Measurements from ENCODE around the gene DNM3.
"Not testable (repeated sequence)": the region's sequence is repeated elsewhere in the genome, so short reads cannot be mapped to it uniquely, and the experiment has no call there.

DNM3 gene

DNA sequence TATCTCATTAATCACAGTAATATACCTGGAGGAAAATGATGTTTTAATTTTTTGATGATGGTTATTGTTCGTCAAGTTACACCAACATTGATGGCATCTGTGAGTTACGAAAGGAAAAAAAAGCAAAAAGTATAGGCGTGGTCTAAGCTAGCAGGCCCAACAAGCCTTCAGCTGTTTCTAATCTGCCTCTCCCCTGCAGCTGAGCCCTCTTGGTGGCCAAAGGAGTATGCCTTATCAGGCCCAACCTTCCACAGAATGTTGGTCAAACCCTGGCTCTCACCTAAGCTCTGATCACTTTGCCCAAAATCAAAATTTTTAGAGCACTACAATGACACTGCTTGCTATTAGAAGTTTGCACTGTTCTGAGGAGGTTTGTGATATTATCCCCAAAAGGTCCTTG lies 584.0 kb downstream of the DNM3 start:
- Mint-ChIP-seq H3K36me3 (ENCODE audit: low read depth) (no peaks in the 10 kb centered on the region), H3K27ac (no peak overlapping the region), H3K4me1 (ENCODE audit: low read depth) (peaks cover 25% of the 10 kb centered on the region), H3K27me3 (no peaks in the 10 kb centered on the region), H3K4me3 (no peak overlapping the region), H3K9me3 (no peaks in the 10 kb centered on the region)
- no peak for DNase-seq

GRCh38 chr1:172427191-172427590 lies 585.9 kb downstream of the DNM3 start:
- peaks cover 32% of the 10 kb centered on the region for H3K4me1 Mint-ChIP-seq (ENCODE audit: low read depth)
- DNase-seq = no peak
- H3K27ac Mint-ChIP-seq = no peak overlapping the region
- H3K36me3 Mint-ChIP-seq (ENCODE audit: low read depth) = no peaks in the 10 kb centered on the region
- no peaks in the 10 kb centered on the region for H3K9me3 Mint-ChIP-seq
- H3K4me3 Mint-ChIP-seq = no peak overlapping the region
- H3K27me3 Mint-ChIP-seq = no peaks in the 10 kb centered on the region

GRCh38 chr1:172429331-172430127 lies 588.2 kb downstream of the DNM3 start:
- Mint-ChIP-seq H3K36me3 (ENCODE audit: low read depth) (peaks cover 2% of the 10 kb centered on the region), H3K4me3 (no peak overlapping the region), H3K9me3 (no peaks in the 10 kb centered on the region), H3K27me3 (no peaks in the 10 kb centered on the region), H3K27ac (peak overlapping the region; percentile 27), H3K4me1 (ENCODE audit: low read depth) (peaks cover 48% of the 10 kb centered on the region)
- DNase-seq = no peak

- Mint-ChIP-seq H3K4me1 (ENCODE audit: low read depth) (peaks cover 48% of the 10 kb centered on the region), H3K27ac (peak overlapping the region; percentile 27), H3K36me3 (ENCODE audit: low read depth) (peaks cover 2% of the 10 kb centered on the region), H3K27me3 (no peaks in the 10 kb centered on the region), H3K4me3 (no peak overlapping the region), H3K9me3 (no peaks in the 10 kb centered on the region)
- no peak for DNase-seq
Measured at GRCh38 chr1:172430128-172430454, 588.8 kb downstream of the DNM3 start.

DNA sequence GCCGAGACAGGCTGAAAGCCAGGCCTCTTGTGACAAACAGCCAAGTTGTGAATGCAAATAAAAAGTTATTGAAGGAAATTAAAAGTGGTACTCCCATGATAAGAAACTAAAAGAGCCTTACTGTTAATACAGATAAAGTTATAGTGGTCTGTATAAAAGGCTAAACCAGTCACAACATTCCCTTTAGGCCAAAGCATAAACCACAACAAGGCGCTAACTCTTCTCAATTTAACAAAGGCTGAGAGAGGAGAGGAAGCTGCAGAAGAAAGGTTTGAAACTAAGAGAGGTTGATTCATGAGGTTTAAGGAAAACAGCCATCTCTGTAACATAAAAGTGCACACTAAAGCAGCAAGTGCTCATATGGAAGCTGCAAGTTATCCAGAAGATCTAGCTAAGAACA lies 589.9 kb downstream of the DNM3 start:
- H3K27ac Mint-ChIP-seq = peak overlapping the region; percentile 62
- no peak for DNase-seq
- H3K27me3 Mint-ChIP-seq = no peaks in the 10 kb centered on the region
- no peak overlapping the region for H3K4me3 Mint-ChIP-seq
- H3K9me3 Mint-ChIP-seq = no peaks in the 10 kb centered on the region
- peaks cover 6% of the 10 kb centered on the region for H3K36me3 Mint-ChIP-seq (ENCODE audit: low read depth)
- H3K4me1 Mint-ChIP-seq (ENCODE audit: low read depth) = peaks cover 48% of the 10 kb centered on the region

- no peak overlapping the region for H3K4me3 Mint-ChIP-seq
- no peak for DNase-seq
- no peaks in the 10 kb centered on the region for H3K9me3 Mint-ChIP-seq
- H3K4me1 Mint-ChIP-seq (ENCODE audit: low read depth) = peaks cover 48% of the 10 kb centered on the region
- H3K27ac Mint-ChIP-seq = peak overlapping the region; percentile 62
- H3K27me3 Mint-ChIP-seq = no peaks in the 10 kb centered on the region
- peaks cover 6% of the 10 kb centered on the region for H3K36me3 Mint-ChIP-seq (ENCODE audit: low read depth)
Measured at GRCh38 chr1:172431721-172432192, 590.5 kb downstream of the DNM3 start.

GRCh38 chr1:172437183-172437582 lies 595.9 kb downstream of the DNM3 start:
- H3K4me3 Mint-ChIP-seq, H3K27me3 Mint-ChIP-seq, H3K9me3 Mint-ChIP-seq, H3K27ac Mint-ChIP-seq, DNase-seq: not testable (repeated sequence)
- Mint-ChIP-seq H3K36me3 (ENCODE audit: low read depth) (peaks cover 38% of the 10 kb centered on the region), H3K4me1 (ENCODE audit: low read depth) (peaks cover 39% of the 10 kb centered on the region)

- Mint-ChIP-seq H3K9me3 (no peaks in the 10 kb centered on the region), H3K36me3 (ENCODE audit: low read depth) (peaks cover 43% of the 10 kb centered on the region), H3K4me3 (peak overlapping the region; percentile 45), H3K4me1 (ENCODE audit: low read depth) (peaks cover 36% of the 10 kb centered on the region), H3K27me3 (no peaks in the 10 kb centered on the region), H3K27ac (peak overlapping the region; percentile 65)
- DNase-seq = no peak
Measured at GRCh38 chr1:172442404-172442803, 601.1 kb downstream of the DNM3 start.

- peak overlapping the region; percentile 94 for H3K27ac Mint-ChIP-seq
- H3K4me1 Mint-ChIP-seq (ENCODE audit: low read depth) = peaks cover 36% of the 10 kb centered on the region
- H3K27me3 Mint-ChIP-seq = no peaks in the 10 kb centered on the region
- peaks cover 40% of the 10 kb centered on the region for H3K36me3 Mint-ChIP-seq (ENCODE audit: low read depth)
- DNase-seq = no peak
- H3K9me3 Mint-ChIP-seq = no peaks in the 10 kb centered on the region
- H3K4me3 Mint-ChIP-seq = peak overlapping the region; percentile 89
Measured at GRCh38 chr1:172442843-172443565, 601.7 kb downstream of the DNM3 start.

DNA sequence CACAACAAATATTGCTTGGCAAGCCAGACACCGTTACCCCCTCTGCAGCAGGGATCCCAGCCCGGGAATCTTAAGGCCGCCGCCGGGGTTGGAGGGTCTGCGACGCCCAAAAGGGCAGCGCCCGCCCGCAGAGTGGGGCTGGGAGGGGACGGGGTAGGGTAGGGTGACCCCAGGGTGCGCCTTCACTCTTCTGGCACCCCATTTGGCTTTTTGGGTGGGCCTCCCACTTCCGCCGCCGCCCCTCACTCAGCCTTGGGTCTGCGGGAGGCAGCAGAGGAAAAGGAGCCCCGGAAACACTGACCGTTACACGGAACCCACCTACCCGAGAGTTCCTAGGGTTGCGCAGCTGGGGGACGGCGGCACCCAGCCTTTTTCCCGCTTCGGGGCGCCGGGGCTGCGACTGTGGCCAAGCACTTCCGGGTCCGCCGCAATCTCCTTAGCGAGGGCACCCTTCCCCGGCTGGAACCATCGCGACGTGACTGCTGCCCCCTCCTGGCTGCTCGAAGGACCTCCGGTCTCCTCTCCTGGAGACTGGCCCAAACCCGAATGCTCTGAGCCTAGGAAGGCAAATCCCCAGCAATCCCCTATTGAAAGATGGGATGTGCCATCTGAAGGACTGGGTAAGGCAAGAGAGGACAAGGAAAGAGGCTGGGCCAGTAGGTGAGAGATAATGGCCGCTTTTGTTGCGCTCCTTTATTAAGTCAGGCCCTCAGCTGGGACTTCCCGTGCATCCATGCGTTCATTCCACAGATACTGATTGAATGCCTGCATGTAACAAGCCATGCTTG lies 602.6 kb downstream of the DNM3 start, which contains the start of gene PIGC:
Gene PIGC, minus strand, starts transcription at position 404 of the 788 bp plus-strand sequence. CDS start 1,447 bp downstream, outside the sequence.
- peak within 1 kb of the TSS; percentile 94 for H3K27ac Mint-ChIP-seq
- H3K4me1 Mint-ChIP-seq (ENCODE audit: low read depth) = peaks cover 36% of the 10 kb centered on the region
- H3K9me3 Mint-ChIP-seq = no peaks in the 10 kb centered on the region
- H3K36me3 Mint-ChIP-seq (ENCODE audit: low read depth) = peaks cover 38% of the 10 kb centered on the region
- DNase-seq = peak; percentile 93
- H3K27me3 Mint-ChIP-seq = no peaks in the 10 kb centered on the region
- H3K4me3 Mint-ChIP-seq = peak within 1 kb of the TSS; percentile 89

DNA sequence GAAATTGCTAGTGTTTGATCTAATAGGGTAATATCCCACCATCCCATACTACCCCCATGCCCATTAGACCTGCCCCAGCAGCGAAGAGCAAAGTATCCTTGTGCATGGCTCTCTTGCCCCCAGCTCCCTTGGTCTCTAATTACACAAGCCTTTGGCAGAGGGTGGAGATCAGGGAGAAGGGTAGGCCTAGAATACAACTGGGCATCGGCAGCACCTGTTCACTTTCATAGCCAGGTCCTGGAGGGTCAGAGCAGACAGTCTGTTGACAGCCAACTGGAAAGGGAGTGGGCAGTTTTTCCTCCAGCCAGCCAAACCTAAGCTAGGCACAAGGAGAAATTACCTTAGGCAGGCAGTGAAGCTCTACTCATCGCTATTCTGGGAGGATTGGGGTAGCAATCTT lies 605.2 kb downstream of the DNM3 start:
- no peak for DNase-seq
- no peak overlapping the region for H3K27ac Mint-ChIP-seq
- H3K4me1 Mint-ChIP-seq (ENCODE audit: low read depth) = peaks cover 46% of the 10 kb centered on the region
- no peaks in the 10 kb centered on the region for H3K9me3 Mint-ChIP-seq
- H3K27me3 Mint-ChIP-seq = no peaks in the 10 kb centered on the region
- no peak overlapping the region for H3K4me3 Mint-ChIP-seq
- H3K36me3 Mint-ChIP-seq (ENCODE audit: low read depth) = peaks cover 20% of the 10 kb centered on the region

- H3K9me3 Mint-ChIP-seq = no peaks in the 10 kb centered on the region
- H3K27ac Mint-ChIP-seq = no peak overlapping the region
- no peak overlapping the region for H3K4me3 Mint-ChIP-seq
- peaks cover 9% of the 10 kb centered on the region for H3K36me3 Mint-ChIP-seq (ENCODE audit: low read depth)
- no peaks in the 10 kb centered on the region for H3K27me3 Mint-ChIP-seq
- peaks cover 37% of the 10 kb centered on the region for H3K4me1 Mint-ChIP-seq (ENCODE audit: low read depth)
- DNase-seq = no peak
Measured at GRCh38 chr1:172447641-172448040, 606.3 kb downstream of the DNM3 start.

DNA sequence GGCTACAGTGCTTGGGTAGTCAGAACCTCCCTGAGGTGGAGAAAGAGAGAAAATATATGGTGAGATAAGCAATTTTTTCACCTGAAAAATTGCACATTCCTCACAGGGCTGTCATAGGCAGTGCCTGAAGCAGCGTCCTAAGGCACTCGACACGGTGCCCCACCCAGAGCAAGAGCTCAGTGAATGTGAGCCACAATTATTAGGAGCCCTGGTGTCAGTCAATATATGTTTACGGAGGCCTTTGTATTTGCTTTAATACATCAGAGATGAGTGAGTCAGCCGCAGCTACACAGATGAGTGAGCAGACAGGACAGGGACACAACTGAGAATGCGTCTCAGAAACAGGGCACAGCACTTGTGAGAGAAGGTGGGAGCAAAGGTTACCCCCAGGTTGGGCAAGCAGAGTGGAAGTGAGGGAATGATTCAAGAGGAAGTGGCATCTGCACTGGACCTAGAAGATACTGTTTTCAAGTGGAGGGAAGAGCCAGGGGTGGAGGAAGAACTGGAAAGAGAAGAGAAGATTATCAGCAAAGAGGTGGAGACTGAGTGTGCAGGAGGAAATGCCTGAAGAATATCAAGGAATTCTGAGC lies 607.8 kb downstream of the DNM3 start:
- H3K4me1 Mint-ChIP-seq (ENCODE audit: low read depth) = peaks cover 34% of the 10 kb centered on the region
- H3K4me3 Mint-ChIP-seq = no peak overlapping the region
- no peaks in the 10 kb centered on the region for H3K27me3 Mint-ChIP-seq
- no peak overlapping the region for H3K27ac Mint-ChIP-seq
- no peaks in the 10 kb centered on the region for H3K36me3 Mint-ChIP-seq (ENCODE audit: low read depth)
- no peak for DNase-seq
- H3K9me3 Mint-ChIP-seq = no peaks in the 10 kb centered on the region
